Osteoblast (primary cell): ENCODE measurements around the gene SH3BP5L. TPM values are rescaled to one million over a fixed set of nuclear protein-coding genes. Genes with fewer than 3 reads are reported as not detected.

Experiments
- DNase-seq: peaks from one replicate; pipeline ENCODE4 v3.0.0; 2011; ENCODE audit warnings: low spot score, mixed read lengths; ENCODE audit not compliant: insufficient read length; ENCODE audit errors: missing footprints
- H2AFZ ChIP-seq: 2 replicates; pipeline ENCODE4 v1.6.0; 2011; ENCODE audit warnings: mild to moderate bottlenecking, low read length
- H3K27ac ChIP-seq: 2 replicates; pipeline ENCODE4 v1.5.1; 2011; ENCODE audit warnings: mild to moderate bottlenecking, low read depth, low read length, moderate library complexity
- H3K27me3 ChIP-seq: 2 replicates; pipeline ENCODE4 v1.6.0; 2012; ENCODE audit warnings: mild to moderate bottlenecking, control low read depth, inconsistent platforms, low read length, moderate library complexity; ENCODE audit not compliant: insufficient read depth
- H3K36me3 ChIP-seq: 2 replicates; pipeline ENCODE4 v1.5.1; 2011; ENCODE audit warnings: mild to moderate bottlenecking, low read length, control low read depth, moderate library complexity; ENCODE audit not compliant: insufficient read depth
- H3K4me1 ChIP-seq: 2 replicates; pipeline ENCODE4 v1.5.1; 2011; ENCODE audit warnings: mild to moderate bottlenecking, low read length, control low read depth, moderate library complexity; ENCODE audit not compliant: insufficient read depth
- H3K4me2 ChIP-seq: 2 replicates; pipeline ENCODE4 v1.6.0; 2011; ENCODE audit warnings: mild to moderate bottlenecking, low read length; ENCODE audit not compliant: insufficient read depth
- H3K4me3 ChIP-seq: fragments of 200-600 bp; sonication (generic); 3 replicates; pipeline ENCODE4 v1.5.1; 2012; ENCODE audit warnings: mild to moderate bottlenecking, low read length, inconsistent platforms; ENCODE audit not compliant: insufficient read depth
- H3K79me2 ChIP-seq: 2 replicates; pipeline ENCODE4 v1.6.0; 2012; ENCODE audit warnings: mild to moderate bottlenecking, low read length, control low read depth, inconsistent platforms; ENCODE audit not compliant: insufficient read depth
- H3K9me3 ChIP-seq: 2 replicates; pipeline ENCODE4 v1.5.1; 2011; ENCODE audit warnings: low read depth, low read length, control low read depth
- H4K20me1 ChIP-seq: 2 replicates; pipeline ENCODE4 v1.6.0; 2012; ENCODE audit warnings: mild to moderate bottlenecking, low read length, control low read depth; ENCODE audit not compliant: insufficient read depth
- CTCF ChIP-seq: IDR thresholded peaks from 2 replicates; pipeline ENCODE4 v1.5.1; 2011; ENCODE audit warnings: mild to moderate bottlenecking, low read depth, low read length, moderate library complexity; ENCODE audit errors: extremely low read depth
- total RNA-seq: library from RNA; depleted of rRNA; stranded (reverse); fragments of >200 nt; gene quantifications from 2 replicates; pipeline ENCODE4 v1.2.3, GENCODE V29; 2012

SH3BP5L gene
- total RNA-seq, 1 donor: 25.3 TPM

GRCh38 chr1:248843687-248844086, 18.0 kb upstream of the SH3BP5L start:
- H3K4me3 ChIP-seq: no peak overlapping the region
- no peak overlapping the region for H3K27ac ChIP-seq
- H3K27me3 ChIP-seq: no peaks in the 10 kb centered on the region
- no peak for DNase-seq
- H2AFZ ChIP-seq: no peak overlapping the region
- no peak for TF ChIP-seq CTCF
- H3K79me2 ChIP-seq: peaks cover 40% of the 10 kb centered on the region
- H4K20me1 ChIP-seq: no peaks in the 10 kb centered on the region
- H3K9me3 ChIP-seq: no peaks in the 10 kb centered on the region
- peaks cover 33% of the 10 kb centered on the region for H3K4me1 ChIP-seq
- H3K36me3 ChIP-seq: peaks cover 33% of the 10 kb centered on the region
- no peak overlapping the region for H3K4me2 ChIP-seq

GRCh38 chr1:248842781-248843331, 17.1 kb upstream of the SH3BP5L start:
- Histone ChIP-seq H3K4me1 (peaks cover 33% of the 10 kb centered on the region), H3K27me3 (no peaks in the 10 kb centered on the region), H3K4me3 (no peak overlapping the region), H2AFZ (peak overlapping the region; percentile 27), H3K27ac (peak overlapping the region; percentile 77), H4K20me1 (no peaks in the 10 kb centered on the region), H3K4me2 (no peak overlapping the region), H3K36me3 (peaks cover 24% of the 10 kb centered on the region), H3K9me3 (no peaks in the 10 kb centered on the region), H3K79me2 (peaks cover 40% of the 10 kb centered on the region)
- TF ChIP-seq CTCF: no peak
- DNase-seq: peak; percentile 72

GRCh38 chr1:248841702-248842395, 16.1 kb upstream of the SH3BP5L start:
- peak; percentile 79 for DNase-seq
- Histone ChIP-seq H3K27ac (peak overlapping the region; percentile 77), H3K4me1 (peaks cover 37% of the 10 kb centered on the region), H3K9me3 (no peaks in the 10 kb centered on the region), H2AFZ (peak overlapping the region; percentile 27), H3K27me3 (no peaks in the 10 kb centered on the region), H3K4me2 (peak overlapping the region; percentile 57), H3K36me3 (peaks cover 14% of the 10 kb centered on the region), H3K4me3 (no peak overlapping the region), H4K20me1 (no peaks in the 10 kb centered on the region), H3K79me2 (peaks cover 40% of the 10 kb centered on the region)
- TF ChIP-seq CTCF: peak; percentile 60

GRCh38 chr1:248840946-248841345, 15.2 kb upstream of the SH3BP5L start:
- no peak for TF ChIP-seq CTCF
- Histone ChIP-seq H3K4me1 (peaks cover 37% of the 10 kb centered on the region), H3K27me3 (no peaks in the 10 kb centered on the region), H3K36me3 (peaks cover 9% of the 10 kb centered on the region), H3K4me3 (no peak overlapping the region), H2AFZ (no peak overlapping the region), H3K4me2 (peak overlapping the region; percentile 57), H4K20me1 (no peaks in the 10 kb centered on the region), H3K79me2 (peaks cover 40% of the 10 kb centered on the region), H3K27ac (peak overlapping the region; percentile 77), H3K9me3 (no peaks in the 10 kb centered on the region)
- DNase-seq: peak; percentile 88
